Measurements from ENCODE around the gene TMEM106B.

- TF ChIP-seq CTCF (IDR thresholded peaks at IDR 0.05; ENCODE audit: low read depth, low read length, poor library complexity, severe bottlenecking) = no peak
- TF ChIP-seq EZH2phosphoT487 (IDR thresholded peaks at IDR 0.05; ENCODE audit: borderline replicate concordance, low read length) = no peak
Observed at GRCh38 chr7:12289996-12290395, 78.9 kb downstream of the TMEM106B start.

Data from DOHH2 (cell line).